HEK293T (cell line): Measurements from ENCODE around the gene SFXN4.

Experiments
- CTCF ChIA-PET: fragments of 350-600 bp; formaldehyde crosslinking; extraction: SDS; loops from one replicate; lab custom pipeline; 2021; ENCODE audit warnings: antibody characterized with exemption, inconsistent platforms; lab: Yijun Ruan, JAX
- POLR2A ChIA-PET: fragments of 350-600 bp; formaldehyde crosslinking; extraction: SDS; loops from one replicate; lab custom pipeline; 2020; ENCODE audit warnings: antibody characterized with exemption, inconsistent platforms; lab: Yijun Ruan, JAX
- DNase-seq: peaks from one replicate; pipeline ENCODE4 v3.0.0; 2012; ENCODE audit warnings: mixed read lengths; ENCODE audit errors: extremely low spot score
- ARNT ChIP-seq: fragments of 450-650 bp; IDR thresholded peaks from 2 replicates; pipeline ENCODE4 v1.6.1; 2017; ENCODE audit warnings: mild to moderate bottlenecking
- BHLHE40 ChIP-seq: fragments of 450-650 bp; IDR thresholded peaks from 2 replicates; pipeline ENCODE4 v1.6.1; 2016; ENCODE audit warnings: mild to moderate bottlenecking, moderate library complexity, borderline replicate concordance
- CTBP1 ChIP-seq: fragments of 450-650 bp; IDR thresholded peaks from 2 replicates; pipeline ENCODE4 v1.6.1; 2016; ENCODE audit warnings: borderline replicate concordance
- ELF4 ChIP-seq: fragments of 450-650 bp; IDR thresholded peaks from 2 replicates; pipeline ENCODE4 v1.6.1; 2017; ENCODE audit warnings: antibody characterized with exemption
- FOXA1 ChIP-seq: fragments of 450-650 bp; IDR thresholded peaks from 2 replicates; pipeline ENCODE4 v1.6.1; 2016; ENCODE audit warnings: mild to moderate bottlenecking
- FOXK2 ChIP-seq: fragments of 450-650 bp; IDR thresholded peaks from 2 replicates; pipeline ENCODE4 v1.6.1; 2016; ENCODE audit warnings: mild to moderate bottlenecking
- FOXM1 ChIP-seq: fragments of 450-650 bp; IDR thresholded peaks from 2 replicates; pipeline ENCODE4 v1.6.1; 2017; ENCODE audit warnings: mild to moderate bottlenecking, borderline replicate concordance
- HDGF ChIP-seq: fragments of 450-650 bp; IDR thresholded peaks from 2 replicates; pipeline ENCODE4 v1.6.1; 2017; ENCODE audit warnings: antibody characterized with exemption, borderline replicate concordance
- L3MBTL2 ChIP-seq: fragments of 450-650 bp; conservative IDR thresholded peaks from 2 replicates; pipeline ENCODE4 v1.6.1; 2016; ENCODE audit warnings: mild to moderate bottlenecking
- LEF1 ChIP-seq: fragments of 450-650 bp; IDR thresholded peaks from 2 replicates; pipeline ENCODE4 v1.6.1; 2017; ENCODE audit warnings: mild to moderate bottlenecking, borderline replicate concordance
- NFRKB ChIP-seq: fragments of 450-650 bp; IDR thresholded peaks from 2 replicates; pipeline ENCODE4 v1.6.1; 2016; ENCODE audit warnings: mild to moderate bottlenecking, moderate library complexity
- SP1 ChIP-seq: fragments of 450-650 bp; IDR thresholded peaks from 2 replicates; pipeline ENCODE4 v1.6.1; 2017
- SUZ12 ChIP-seq: fragments of 450-650 bp; IDR thresholded peaks from 2 replicates; pipeline ENCODE4 v1.6.1; 2016; ENCODE audit warnings: mild to moderate bottlenecking
- TARDBP ChIP-seq: fragments of 450-650 bp; IDR thresholded peaks from 2 replicates; pipeline ENCODE4 v1.6.1; 2016
- ZNF384 ChIP-seq: fragments of 450-650 bp; IDR thresholded peaks from 2 replicates; pipeline ENCODE4 v1.6.1; 2016
- TF ChIP-seq, protein P1 (sequence below): fragments of 450-650 bp; IDR thresholded peaks from 2 replicates; pipeline ENCODE4 v1.6.1; 2016

Gene SFXN4

DNA sequence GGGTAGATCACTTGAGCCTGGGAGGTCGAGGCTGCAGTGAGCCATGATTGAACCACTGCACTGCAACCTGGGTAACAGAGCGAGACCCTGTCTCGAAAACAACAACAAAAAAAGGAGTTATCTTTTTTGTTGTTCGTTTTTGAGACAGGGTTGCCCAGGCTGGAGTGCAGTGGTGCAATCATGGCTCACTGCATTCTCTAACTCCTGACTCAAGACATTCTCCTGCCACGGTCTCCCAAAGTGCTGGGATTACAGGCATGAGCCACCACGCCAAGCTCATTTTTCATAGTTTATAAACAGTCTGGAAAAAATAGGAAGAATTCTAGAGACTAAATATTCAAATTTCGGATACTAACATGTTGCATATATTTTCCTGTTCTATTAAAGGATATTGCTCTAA lies 29.4 kb downstream of the SFXN4 start:
- ChIA-PET CTCF (interaction anchor here (0.5 kb wide), 1 partner anchor 12 kb away, joined by 4 read pairs; no protein-coding TSS in a partner anchor), POLR2A (no interaction called here)
- no peak for DNase-seq
- TF ChIP-seq BHLHE40 (no peak), NFRKB (no peak), FOXM1 (no peak), ELF4 (no peak), CTBP1 (no peak), ARNT (no peak), LEF1 (no peak), HDGF (no peak), SUZ12 (no peak)
- TF ChIP-seq, protein P1, sequence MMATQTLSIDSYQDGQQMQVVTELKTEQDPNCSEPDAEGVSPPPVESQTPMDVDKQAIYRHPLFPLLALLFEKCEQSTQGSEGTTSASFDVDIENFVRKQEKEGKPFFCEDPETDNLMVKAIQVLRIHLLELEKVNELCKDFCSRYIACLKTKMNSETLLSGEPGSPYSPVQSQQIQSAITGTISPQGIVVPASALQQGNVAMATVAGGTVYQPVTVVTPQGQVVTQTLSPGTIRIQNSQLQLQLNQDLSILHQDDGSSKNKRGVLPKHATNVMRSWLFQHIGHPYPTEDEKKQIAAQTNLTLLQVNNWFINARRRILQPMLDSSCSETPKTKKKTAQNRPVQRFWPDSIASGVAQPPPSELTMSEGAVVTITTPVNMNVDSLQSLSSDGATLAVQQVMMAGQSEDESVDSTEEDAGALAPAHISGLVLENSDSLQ, result no peak

DNA sequence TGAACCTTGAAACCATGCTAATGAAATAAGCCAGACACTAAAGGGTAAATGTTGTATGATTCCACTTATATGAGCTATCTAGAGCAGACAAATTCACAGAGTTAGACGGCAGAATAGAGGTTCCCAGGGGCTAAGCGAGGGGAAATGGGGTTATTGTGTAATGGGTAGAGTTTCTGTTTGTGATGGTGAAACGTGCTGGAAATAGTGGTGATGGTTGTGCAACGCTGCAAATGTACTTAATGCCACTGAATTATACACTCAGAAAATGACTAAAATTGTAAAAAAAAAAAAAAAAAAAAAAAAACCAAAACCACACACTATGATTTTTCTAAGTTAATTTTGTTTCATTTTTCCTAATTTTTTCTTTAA lies 30.0 kb downstream of the SFXN4 start:
- POLR2A ChIA-PET, result no interaction called here

DNA sequence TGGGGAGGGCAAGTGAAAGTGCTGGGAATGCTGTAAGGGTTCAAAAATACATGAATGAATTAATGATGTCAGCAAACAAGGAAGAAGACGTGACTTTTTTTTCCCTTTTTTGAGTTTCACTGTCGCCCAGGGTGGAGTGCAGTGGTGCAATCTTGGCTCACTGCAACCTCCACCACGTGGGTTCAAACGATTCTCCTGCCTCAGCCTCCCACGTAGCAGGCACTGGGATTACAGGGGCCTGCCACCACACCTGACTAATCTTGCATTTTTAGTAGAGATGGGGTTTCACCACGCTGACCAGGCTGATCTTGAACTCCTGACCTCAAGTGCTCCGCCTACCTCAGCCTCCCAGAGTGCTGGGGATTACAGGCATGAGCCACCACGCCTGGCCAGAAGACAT lies 31.6 kb downstream of the SFXN4 start:
- ChIA-PET CTCF (no interaction called here), POLR2A (no interaction called here)
- TF ChIP-seq FOXM1 (no peak), L3MBTL2 (no peak), HDGF (no peak), FOXK2 (no peak), CTBP1 (no peak), SUZ12 (no peak), SP1 (no peak), ELF4 (no peak), FOXA1 (no peak), BHLHE40 (no peak), LEF1 (no peak), TARDBP (no peak), ARNT (no peak), NFRKB (no peak), ZNF384 (no peak)
- TF ChIP-seq, protein P1, result no peak

More for the DNA sequence above, 30.0 kb downstream of the SFXN4 start:
- DNase-seq, result no peak
- TF ChIP-seq L3MBTL2 (no peak), TARDBP (no peak), ELF4 (no peak), SP1 (no peak), FOXM1 (no peak), NFRKB (no peak), CTBP1 (no peak), FOXA1 (no peak), LEF1 (no peak), ZNF384 (no peak)
- TF ChIP-seq, protein P1, result no peak
- CTCF ChIA-PET, result interaction anchor here (0.5 kb wide), 1 partner anchor 11 kb away, joined by 4 read pairs; no protein-coding TSS in a partner anchor

DNA sequence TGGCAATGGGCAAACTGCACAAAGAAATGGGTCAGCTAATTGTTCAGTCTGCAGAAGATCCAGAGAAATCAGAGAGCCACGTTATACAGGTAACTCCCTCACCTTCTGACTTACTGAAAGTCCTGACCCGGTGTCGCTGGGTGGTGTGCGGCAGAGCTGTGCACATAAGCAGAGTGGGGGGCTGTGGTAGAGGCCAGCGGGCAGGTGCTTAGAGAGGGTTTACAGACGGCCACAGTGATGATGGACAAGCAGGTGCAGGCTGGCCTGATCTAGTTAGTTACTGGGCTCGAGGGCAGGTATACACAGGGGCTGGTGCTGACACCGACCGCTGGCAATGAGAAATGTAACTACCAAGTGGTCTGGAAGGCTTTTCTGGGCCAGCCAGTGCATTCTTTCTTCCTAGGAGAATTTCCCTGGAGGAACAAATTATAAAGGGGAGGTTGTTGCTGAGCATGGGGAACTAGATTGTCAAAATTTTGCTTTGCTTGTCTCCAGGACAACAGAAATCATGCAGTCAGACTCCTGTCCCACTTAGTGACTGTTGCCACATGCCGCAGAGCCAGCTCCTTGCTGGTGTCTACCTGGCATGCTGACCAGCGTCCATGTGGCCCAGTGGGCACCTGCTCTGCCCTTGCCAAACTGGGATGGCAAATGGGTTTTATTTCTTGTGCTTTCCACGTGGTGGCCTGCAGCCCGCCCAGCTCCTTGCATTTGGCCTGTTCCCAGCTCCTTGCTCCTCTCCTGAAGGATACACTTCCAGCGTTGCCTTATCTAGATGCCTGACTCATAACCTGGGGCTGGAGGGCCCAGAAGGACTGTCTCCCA lies 32.8 kb downstream of the SFXN4 start:
- ChIA-PET POLR2A (no interaction called here), CTCF (interaction anchor here (0.6 kb wide), 3 partner anchors 24 to 69 kb away, joined by 3 read pairs; no protein-coding TSS in a partner anchor)
- DNase-seq, result no peak
- TF ChIP-seq LEF1 (no peak), HDGF (no peak), SUZ12 (no peak), TARDBP (no peak), FOXM1 (no peak), ELF4 (no peak), FOXA1 (no peak), L3MBTL2 (no peak), BHLHE40 (no peak), CTBP1 (no peak), FOXK2 (no peak), ARNT (no peak), SP1 (no peak), NFRKB (no peak), ZNF384 (no peak)
- TF ChIP-seq, protein P1, result no peak

More for the DNA sequence above, 31.6 kb downstream of the SFXN4 start:
- DNase-seq, result no peak

DNA sequence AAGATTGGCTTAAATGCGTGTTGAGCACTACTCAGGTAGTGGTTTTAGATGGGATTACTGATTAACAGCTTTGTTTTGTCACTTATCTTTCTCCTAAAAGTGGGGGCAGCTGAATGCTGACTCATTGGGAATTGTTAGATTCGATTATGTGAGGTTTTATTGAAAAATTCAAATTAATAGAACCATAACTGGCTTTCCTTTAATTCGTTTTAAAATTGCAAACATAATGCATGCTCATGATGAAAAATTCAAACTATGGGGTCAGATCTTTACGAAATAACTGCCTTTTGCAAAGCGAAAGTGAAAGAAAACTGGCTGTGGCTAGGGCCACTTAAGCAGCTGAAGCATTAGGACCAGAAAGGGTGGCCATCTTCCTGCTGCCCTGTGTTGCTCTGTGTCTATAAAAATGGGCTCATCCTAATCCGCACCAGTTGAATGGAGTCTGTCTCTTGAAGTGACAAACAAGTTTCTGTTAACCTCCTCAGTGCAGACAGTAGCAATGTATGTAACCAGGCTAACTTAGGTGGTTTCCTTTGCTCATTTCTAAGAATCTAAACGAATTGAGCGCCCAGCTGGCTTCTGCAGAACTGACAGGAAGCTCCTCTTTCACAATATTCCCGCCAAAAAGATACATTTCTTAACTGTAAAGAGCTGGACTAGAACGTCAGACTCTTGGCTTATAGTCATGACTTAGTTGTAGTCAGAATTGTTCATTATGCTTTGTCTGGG lies 33.8 kb downstream of the SFXN4 start:
- ChIA-PET POLR2A (no interaction called here), CTCF (interaction anchor here (0.5 to 0.6 kb wide), 2 partner anchors 19 to 25 kb away, joined by 3 read pairs; no protein-coding TSS in a partner anchor)
- TF ChIP-seq BHLHE40 (no peak), SUZ12 (no peak), HDGF (no peak), ZNF384 (no peak), LEF1 (no peak), NFRKB (no peak), SP1 (no peak), TARDBP (no peak), CTBP1 (no peak), FOXM1 (no peak)
- TF ChIP-seq, protein P1, result no peak
- no peak for DNase-seq
